ENCODE results near the gene ORAI2.
"Not testable (repeated sequence)": the region's sequence is repeated elsewhere in the genome, so short reads cannot be mapped to it uniquely, and the experiment has no call there.

ORAI2 gene

DNA sequence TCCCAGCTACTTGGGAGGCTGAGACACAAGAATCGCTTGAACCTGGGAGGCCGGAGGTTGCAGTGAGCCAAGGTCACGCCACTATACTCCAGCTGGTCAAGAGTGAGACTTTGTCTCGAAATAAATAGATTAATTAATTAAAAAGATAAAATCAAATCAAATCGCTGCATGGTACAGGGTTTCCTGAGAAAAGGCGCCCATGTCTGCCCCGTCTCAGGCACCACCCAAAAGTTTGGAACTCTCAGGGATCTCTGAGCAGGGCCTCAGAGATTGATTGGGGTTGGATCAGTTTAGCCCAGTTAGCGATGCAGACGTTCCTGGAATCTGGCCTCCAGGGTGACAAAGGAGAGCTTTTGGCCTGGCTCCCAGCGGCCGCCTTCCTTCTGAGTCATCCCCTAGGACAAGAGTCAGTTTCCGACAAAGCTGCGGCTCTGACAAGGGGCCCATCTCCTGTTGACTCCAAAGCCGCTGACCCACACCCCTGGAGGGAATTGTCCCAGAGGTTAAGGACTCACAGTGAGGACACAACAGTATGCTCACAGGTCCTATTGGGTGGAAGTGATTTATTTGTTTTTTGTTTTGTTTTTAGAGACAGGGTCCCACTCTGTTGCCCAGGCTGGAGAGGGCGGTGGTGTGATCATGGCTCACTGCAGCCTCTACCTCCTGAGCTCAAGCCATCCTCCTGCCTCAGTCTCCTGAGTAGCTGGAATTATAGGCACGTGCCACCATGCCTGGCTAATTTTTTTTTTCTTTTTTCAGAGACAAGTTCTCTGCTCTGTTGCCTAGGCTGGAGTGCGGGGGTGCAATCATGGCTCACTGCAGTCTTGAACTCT, 6.8 kb downstream of the ORAI2 start:
- peak; percentile 25 for DNase-seq (ENCODE audit: low read depth)
- H3K4me3 ChIP-seq (ENCODE audit: low read depth, low read length), result no peak overlapping the region

DNA sequence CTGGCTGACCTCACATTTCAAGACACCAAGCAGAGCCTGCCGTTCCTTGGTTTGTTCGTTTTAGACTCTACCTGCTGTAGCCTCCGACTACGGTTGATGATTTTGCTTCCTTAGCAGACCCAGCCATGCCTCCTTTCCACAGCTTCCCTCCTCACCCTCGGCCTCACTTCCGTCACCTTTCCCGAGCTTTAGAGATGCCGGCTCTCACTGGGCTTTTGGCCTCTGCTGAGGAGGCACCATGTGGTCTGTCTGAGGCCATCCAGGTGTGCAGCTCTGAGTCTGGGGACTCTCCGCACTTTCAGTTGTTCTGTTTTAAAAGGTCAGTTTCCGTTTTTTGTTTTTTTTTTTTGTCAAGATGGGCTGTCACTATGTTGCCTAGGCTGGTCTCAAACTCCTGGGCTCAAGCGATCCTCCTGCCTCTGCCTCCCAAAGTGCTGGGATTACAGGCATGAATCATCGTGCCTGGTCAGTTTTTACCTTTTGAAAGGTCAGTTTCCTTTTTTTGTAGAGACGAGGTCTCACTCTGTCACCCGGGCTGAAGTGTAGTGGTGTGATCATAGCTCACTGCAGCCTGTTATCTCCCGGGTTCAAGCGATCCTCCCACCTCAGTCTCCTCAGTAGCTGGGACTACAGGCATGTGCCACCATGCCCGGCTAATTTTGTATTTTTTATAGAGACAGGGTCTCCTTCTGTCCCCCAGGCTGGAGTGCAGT, 11.7 kb downstream of the ORAI2 start:
- no peak for DNase-seq (ENCODE audit: low read depth)
- no peak overlapping the region for H3K4me3 ChIP-seq (ENCODE audit: low read depth, low read length)

DNA sequence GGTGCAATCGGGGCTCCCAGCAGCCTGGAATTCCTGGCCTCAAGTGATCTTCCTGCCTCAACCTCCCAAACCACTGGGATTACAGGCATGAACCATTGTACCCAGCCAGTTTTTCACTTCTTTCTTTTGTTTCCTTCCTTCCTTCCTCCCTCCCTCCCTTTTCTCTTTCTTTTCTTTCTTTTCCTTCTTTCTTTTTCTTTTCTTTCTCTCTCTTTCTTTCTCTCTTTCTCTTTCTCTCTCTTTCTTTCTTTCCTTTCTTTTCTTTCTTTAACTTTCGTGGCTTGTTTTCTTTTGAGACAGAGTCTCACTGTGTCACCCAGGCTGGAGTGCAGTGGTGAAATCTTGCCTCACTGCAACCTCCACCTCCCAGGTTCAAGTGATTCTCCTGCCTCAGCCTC, 12.3 kb downstream of the ORAI2 start:
- no peak overlapping the region for H3K4me3 ChIP-seq (ENCODE audit: low read depth, low read length)
- no peak for DNase-seq (ENCODE audit: low read depth)

DNA sequence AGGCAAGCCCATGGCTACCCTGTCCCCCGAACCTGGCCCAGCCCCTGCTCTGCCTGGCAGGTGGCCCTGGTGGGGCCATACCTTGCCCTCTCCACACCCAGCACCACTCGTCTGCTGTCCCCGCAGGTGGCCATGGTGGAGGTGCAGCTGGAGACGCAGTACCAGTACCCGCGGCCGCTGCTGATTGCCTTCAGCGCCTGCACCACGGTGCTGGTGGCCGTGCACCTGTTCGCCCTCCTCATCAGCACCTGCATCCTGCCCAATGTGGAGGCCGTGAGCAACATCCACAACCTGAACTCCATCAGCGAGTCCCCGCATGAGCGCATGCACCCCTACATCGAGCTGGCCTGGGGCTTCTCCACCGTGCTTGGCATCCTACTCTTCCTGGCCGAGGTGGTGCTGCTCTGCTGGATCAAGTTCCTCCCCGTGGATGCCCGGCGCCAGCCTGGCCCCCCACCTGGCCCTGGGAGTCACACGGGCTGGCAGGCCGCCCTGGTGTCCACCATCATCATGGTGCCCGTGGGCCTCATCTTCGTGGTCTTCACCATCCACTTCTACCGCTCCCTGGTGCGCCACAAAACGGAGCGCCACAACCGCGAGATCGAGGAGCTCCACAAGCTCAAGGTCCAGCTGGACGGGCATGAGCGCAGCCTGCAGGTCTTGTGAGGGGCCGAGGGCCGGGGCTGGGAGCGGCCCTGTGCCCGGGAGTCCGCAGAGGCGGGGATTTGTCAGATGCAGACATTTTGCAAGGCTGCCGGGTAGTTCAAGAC, 13.2 kb downstream of the ORAI2 start:
- no peak for DNase-seq (ENCODE audit: low read depth)

DNA sequence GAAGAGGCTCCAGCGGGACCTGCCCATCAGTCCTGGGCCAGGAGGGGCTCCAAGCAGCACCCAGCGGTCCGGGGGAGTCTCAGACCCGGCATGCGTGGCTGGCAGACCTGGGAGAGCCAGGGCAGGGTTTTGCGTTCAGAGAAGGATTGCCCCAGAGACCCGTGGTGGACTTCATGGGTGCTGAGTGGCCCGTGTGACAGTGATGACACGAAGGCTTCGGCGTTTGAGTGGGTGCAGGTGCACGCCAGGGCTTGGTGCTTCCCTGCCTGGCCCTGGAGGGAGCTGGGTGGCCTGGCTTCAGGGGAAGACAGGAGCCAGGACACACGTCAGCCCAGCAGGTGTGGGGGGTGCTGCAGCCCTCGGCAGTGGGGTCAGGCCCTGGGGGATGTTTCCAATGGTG, 13.9 kb downstream of the ORAI2 start:
- no peak overlapping the region for H3K4me3 ChIP-seq (ENCODE audit: low read depth, low read length)
- DNase-seq (ENCODE audit: low read depth), result no peak

More for the DNA sequence above, 13.2 kb downstream of the ORAI2 start:
- H3K4me3 ChIP-seq (ENCODE audit: low read depth, low read length), result no peak overlapping the region

DNA sequence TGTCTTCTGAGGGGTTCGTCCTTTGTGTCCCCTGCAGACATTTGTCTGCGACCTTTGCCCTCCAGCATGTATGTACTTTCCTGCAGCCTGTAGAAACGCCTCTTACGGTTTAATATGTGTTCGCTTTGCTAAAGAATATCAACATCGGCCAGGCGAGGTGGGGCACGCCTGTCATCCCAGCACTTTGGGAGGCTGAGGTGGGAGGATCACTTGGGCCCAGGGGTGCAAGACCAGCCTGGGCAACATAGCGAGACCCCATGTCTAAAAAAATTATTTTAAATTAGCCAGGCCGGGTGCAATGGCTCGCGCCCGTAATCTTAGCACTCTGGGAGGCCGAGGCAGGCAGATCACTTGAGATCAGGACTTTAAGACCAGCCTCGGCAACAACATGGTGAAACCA, 15.8 kb downstream of the ORAI2 start:
- H3K4me3 ChIP-seq (ENCODE audit: low read depth, low read length), result no peak overlapping the region
- no peak for DNase-seq (ENCODE audit: low read depth)

DNA sequence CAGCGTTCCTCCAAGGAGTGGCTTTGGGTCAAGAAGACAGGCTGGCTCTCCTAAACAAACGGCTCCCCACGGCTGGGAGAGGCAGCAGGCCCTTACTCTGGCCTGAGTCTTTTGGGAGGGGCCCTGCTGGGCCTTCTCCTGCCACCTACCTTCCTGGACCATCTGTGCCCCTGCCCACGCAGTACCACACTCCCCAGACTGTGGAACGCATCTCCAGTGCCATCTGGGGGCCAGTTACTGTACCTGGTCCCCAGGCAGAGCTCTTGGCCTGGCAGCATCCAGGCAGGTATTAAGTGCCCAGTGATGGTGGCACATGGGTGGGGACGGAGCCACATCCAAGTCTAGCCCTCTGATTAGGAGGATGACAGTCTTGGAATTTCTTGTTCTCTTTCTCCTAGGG, 16.9 kb downstream of the ORAI2 start:
- H3K4me3 ChIP-seq (ENCODE audit: low read depth, low read length), result no peak overlapping the region
- DNase-seq (ENCODE audit: low read depth), result no peak

DNA sequence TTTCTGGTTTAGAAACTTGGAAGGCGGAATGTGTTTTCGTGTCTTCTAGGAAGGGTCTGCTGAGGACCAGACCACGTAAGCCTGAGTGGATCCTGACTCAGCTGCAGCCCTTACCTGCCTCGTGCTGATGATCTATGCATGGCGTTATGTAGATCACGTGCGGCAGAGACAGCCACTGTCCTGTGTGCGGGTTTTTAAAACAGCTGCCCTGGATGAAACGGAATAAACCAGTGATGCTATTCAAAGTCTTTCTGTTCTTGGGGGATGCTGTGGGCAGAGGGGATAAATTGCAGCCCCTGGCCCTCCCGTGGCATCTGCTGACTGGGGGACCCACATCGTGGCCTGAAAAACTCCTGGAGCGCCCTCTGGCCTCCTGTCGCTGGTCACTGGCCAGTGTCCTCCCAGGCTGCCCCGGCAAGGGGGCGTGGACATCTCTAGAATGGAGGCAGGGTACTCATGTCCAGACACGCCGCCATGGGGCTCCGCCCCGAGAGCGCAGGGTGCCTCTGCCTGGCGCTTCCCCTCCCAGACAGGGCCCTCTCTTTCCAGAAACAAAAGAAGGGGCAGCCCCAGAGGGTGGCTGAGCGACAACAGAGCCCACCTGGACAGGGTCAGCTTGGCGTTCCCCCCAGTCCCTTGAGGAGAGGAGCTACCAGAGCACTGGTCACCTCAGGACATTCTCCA, 18.1 kb downstream of the ORAI2 start:
- no peak overlapping the region for H3K4me3 ChIP-seq (ENCODE audit: low read depth, low read length)
- DNase-seq (ENCODE audit: low read depth), result no peak

DNA sequence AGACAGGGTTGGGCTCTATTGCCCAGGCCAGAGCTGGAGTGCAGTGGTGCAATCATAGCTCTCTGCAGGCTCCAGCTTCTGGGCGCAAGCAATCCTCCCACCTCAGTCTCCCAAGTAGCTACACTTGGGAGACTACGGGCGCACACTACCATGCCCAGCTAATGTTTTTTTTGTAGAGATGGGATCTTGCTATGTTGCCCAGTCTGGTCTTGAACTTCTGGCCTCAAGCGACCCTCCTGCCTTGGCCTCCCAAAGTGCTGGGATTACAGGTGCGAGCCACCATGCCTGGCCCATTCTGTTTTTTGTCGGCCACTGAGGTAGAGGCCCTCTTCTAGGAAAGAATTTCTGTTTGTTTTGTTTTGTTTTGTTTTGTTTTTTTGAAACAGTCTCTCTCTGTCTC, 19.1 kb downstream of the ORAI2 start:
- no peak overlapping the region for H3K4me3 ChIP-seq (ENCODE audit: low read depth, low read length)
- no peak for DNase-seq (ENCODE audit: low read depth)

DNA sequence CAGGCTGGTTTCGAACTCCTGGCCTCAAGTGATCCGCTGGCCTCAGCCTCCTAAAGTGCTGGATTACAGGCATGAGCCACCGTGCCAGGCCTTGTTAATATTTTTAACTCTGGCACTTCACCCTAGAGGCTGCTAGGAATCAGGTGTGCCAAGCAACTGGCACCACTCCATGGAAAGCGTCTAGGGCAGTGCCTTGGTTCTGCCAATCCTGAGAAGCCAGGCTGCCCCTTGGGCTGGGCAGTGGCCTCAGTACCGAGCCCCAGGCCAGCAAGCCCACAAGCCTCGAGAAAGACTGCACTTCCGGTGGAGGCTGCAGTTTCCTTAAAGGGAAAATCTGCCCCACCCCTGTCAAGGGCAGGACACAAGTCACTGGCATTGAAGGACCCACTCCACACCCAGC, 19.9 kb downstream of the ORAI2 start:
- H3K4me3 ChIP-seq (ENCODE audit: low read depth, low read length), result no peak overlapping the region

DNA sequence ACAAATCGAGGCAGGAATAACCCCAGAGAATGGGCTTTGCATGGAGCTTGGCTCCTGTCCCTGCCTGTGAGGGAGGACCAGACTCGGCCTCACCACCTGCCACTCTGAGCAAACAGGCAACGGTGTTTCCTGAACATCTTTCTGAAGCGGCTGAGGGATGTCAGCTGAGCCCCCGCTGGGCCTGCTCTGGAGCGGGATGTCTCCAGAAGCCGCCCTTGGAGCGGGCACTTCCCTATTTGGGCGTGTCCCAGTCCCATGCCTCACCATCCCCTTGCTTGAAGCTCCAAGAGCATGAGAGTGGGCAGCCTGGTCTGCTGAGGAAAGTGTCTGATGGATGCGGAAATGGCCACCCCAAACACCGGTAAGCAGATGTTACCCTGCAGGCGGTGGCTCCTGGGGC, 21.1 kb downstream of the ORAI2 start:
- no peak overlapping the region for H3K4me3 ChIP-seq (ENCODE audit: low read depth, low read length)
- DNase-seq (ENCODE audit: low read depth), result no peak

More for the DNA sequence above, 19.9 kb downstream of the ORAI2 start:
- no peak for DNase-seq (ENCODE audit: low read depth)

DNA sequence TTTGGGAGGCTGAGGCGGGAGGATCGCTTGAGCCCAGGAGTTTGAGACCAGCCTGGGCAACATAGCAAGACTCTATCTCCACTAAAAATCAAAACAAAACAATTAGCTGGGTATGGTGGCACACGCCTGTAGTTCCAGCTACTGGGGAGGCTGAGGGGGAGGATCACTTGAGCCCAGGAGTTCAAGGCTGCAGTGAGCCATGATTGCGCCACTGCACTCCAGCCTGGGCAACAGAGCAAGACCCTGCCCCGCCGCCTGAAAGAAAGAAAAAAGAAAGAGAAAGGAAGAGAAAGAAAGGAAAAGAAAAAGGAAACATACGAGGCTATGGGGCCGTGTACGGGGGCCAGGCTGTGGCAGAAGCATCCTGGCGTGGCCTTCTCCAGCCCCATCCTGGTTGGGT, 21.6 kb downstream of the ORAI2 start:
- DNase-seq (ENCODE audit: low read depth); H3K4me3 ChIP-seq (ENCODE audit: low read depth, low read length): not testable (repeated sequence)

DNA sequence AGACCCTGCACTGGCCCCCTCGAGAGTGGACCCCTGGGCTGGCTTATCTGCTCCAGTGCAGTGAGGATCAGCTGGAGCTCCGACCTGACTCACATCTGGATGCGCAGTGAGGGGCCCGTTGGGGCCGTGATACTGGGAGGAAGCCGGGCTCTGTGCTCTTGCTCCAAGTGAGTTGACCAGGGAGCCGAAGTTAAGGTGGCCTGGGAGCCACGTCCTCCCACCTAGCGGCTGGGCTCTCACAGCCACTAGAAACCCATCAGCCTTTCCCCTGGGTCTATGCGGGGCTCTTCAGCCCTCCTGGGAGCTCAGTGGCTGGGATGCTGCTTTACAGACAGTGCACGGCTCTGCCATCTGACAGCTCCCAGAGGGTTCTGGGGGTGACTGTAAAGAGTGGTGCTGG, 22.2 kb downstream of the ORAI2 start:
- H3K4me3 ChIP-seq (ENCODE audit: low read depth, low read length), result no peak overlapping the region
- DNase-seq (ENCODE audit: low read depth), result no peak

DNA sequence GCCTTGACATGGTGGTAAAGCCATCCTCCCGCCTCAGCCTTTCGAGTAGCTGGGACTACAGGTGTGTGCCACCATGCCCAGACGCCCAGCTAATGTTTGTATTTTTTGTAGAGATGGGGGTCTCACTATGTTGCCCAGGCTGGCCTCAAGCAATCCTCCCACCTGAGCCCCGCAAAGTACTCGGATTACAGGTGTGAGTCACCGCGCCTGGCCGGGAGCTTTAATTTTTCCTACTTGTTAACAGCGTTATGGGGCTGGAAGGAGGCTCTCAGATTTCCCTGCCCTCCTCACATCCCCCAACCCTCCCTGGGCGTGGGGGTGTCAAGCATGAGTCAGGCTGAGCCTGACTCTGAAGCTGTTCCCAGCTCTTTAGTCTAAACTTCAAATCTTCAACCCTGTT, 23.0 kb downstream of the ORAI2 start:
- no peak overlapping the region for H3K4me3 ChIP-seq (ENCODE audit: low read depth, low read length)
- DNase-seq (ENCODE audit: low read depth), result peak; percentile 22

DNA sequence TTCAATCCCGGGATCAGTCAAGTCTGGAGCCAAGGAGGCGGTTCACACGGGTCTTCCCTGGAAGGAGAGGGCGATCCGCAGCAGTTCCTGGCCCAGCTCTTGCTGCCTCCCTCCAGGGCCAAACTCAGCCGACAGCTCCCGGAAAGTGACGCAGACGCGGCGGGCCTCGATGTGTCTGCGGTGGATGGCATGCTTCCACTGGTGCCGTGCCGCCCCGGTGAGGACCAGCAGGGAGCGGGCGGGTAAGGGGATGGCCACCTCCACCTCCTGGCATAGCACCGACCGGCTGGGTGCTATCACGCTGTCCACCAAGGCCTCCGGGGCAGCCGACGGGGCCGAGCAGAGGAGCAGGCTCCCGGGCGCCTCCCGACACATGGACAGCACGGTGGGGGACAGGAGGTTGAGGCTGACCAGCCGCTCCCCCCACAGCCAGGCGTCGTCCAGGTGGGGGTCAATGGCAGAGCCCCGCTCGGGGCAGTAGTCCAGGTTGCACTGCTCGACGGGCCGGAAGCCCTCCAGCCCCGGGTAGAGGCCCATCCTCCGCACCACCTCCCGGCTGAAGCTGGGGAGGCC, 24.1 kb downstream of the ORAI2 start:
- no peak for DNase-seq (ENCODE audit: low read depth)
- H3K4me3 ChIP-seq (ENCODE audit: low read depth, low read length), result no peak overlapping the region

DNA sequence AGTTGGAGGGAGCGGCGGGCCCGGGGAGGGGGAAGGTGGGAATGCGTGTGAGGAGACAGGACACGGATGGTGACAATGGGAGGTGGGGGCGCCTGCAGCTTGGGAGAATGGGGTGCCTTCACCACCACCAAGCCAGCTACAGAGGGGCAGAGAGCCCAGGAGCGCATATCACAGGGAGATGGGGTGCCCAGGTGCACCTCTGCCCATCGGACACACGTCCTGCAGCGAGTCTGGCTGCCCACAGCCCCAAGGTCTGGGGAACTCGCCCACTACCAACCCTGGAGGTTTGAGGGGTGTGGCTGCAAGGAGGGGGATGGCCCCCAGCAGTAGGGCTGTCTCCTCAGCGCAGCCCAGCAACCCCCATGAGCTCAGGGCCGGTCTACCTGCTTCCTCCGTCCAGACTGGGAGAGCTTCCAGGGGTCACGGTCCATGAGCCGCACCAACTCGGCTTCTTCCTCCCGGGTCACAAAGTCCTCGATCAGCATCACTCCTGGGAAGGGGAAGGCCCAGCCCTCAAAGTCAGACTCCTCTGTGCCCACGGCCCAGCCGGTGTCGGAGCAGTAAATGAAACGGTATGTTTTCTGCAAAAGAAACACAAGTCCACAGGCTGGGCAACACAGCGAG, 26.0 kb downstream of the ORAI2 start:
- H3K4me3 ChIP-seq (ENCODE audit: low read depth, low read length), result no peak overlapping the region
- DNase-seq (ENCODE audit: low read depth), result no peak

DNA sequence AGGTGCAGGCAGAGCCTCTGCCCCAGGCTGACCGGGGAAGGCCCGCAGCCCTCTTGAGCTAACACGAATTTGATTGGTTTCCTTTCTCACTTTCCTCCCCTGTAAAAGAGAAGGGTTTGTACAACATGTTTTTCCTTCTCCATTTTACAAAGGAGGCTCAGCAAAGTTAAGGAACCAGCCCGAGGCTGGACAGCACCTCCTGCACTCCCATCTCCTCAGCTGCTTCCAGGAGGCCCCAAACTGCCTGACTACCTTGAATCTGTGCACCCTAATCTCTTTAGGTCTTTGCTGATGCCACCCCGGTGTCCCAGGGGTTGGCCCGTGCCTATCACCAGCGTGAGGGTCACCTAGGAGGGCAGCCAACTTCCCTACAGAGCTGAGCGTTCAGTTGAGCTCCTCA, 27.1 kb downstream of the ORAI2 start:
- no peak for DNase-seq (ENCODE audit: low read depth)
- no peak overlapping the region for H3K4me3 ChIP-seq (ENCODE audit: low read depth, low read length)

DNA sequence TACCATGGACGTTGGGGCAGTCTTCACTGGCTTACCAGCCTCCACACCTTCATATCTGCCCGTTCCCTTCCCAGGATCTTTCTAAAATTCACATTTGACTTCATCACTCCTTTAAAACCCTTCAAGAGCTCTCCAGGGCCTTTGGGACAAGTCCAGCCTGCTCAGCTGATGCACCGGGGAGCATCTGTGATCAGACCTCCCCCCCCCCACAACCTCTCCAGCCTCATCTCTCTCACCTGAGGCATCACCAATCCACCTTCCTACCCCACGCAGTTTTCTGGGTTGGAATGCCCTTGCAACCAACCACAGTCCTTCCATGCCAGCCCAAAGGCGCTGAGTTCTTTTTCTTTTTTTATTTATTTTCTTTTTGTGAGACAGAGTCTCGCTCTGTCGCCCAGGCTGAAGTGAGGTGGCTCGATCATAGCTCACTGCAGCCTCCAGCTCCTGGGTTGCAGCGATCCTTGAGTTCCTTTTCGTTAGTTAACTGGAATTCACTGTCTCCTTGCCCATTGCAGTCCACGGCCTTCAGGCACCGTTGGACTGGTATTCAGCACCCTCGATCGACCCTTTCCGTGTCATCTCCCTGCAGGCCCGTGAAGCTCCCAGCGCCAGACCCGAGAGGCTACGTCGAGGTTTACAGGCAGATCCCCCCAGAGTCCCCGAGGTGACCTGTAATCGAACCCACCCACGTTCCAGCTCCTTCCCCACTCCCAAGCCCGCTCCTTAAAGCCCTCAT, 30.6 kb downstream of the ORAI2 start:
- no peak for DNase-seq (ENCODE audit: low read depth)
- peak overlapping the region; percentile 97 for H3K4me3 ChIP-seq (ENCODE audit: low read depth, low read length)

All from skeletal muscle cell (primary cell).